Aorta (tissue), 5 donors: ENCODE results near the gene NONO. TPM values are rescaled to one million over a fixed set of nuclear protein-coding genes. Genes with fewer than 3 reads are reported as not detected.
A peak's percentile ranks its signal among the peaks of the same experiment; 100 is the strongest.
"Not testable (repeated sequence)": the region's sequence is repeated elsewhere in the genome, so short reads cannot be mapped to it uniquely, and the experiment has no call there.

Source experiments
- ATAC-seq: fragments of 200-7000 bp; cut with Tn5 transposase; one replicate; pipeline ENCODE4 v1.9.1; 2022; ENCODE audit warnings: moderate library complexity; ENCODE audit not compliant: low FRiP score
- DNase-seq, 2 donors: peaks; one replicate each; pipeline ENCODE4 v3.0.0-alpha.2; 2020
- H3K27ac ChIP-seq, 2 donors: one replicate each; pipeline ENCODE4 v1.5.1; 2013; ENCODE audit warnings: low read length in 2 of 2, mild to moderate bottlenecking in 2 of 2, moderate library complexity in 2 of 2, control low read depth in 1 of 2, inconsistent platforms in 1 of 2, low read depth in 1 of 2
- H3K27me3 ChIP-seq, 2 donors: one replicate each; pipeline ENCODE4 v1.6.1; 2013; ENCODE audit warnings: control low read depth in 1 of 2, low read length in 1 of 2, mild to moderate bottlenecking in 1 of 2, moderate library complexity in 1 of 2; ENCODE audit not compliant: insufficient read depth in 2 of 2, control insufficient read depth in 1 of 2
- H3K36me3 ChIP-seq, 2 donors: one replicate each; pipeline ENCODE4 v1.6.1; 2013; ENCODE audit warnings: control low read depth in 1 of 2, low read length in 1 of 2, mild to moderate bottlenecking in 1 of 2; ENCODE audit not compliant: insufficient read depth in 2 of 2, control insufficient read depth in 1 of 2
- H3K4me1 ChIP-seq, 2 donors: one replicate each; pipeline ENCODE4 v1.6.1; 2013; ENCODE audit warnings: low read length in 2 of 2, control low read depth in 1 of 2, mild to moderate bottlenecking in 1 of 2, moderate library complexity in 1 of 2; ENCODE audit not compliant: insufficient read depth in 2 of 2, control insufficient read depth in 1 of 2
- H3K4me3 ChIP-seq, 2 donors: one replicate each; pipeline ENCODE4 v1.5.1; 2013; ENCODE audit warnings: low read length in 2 of 2, control low read depth in 1 of 2, mild to moderate bottlenecking in 1 of 2
- H3K9me3 ChIP-seq: one replicate; pipeline ENCODE4 v1.6.1; 2013; ENCODE audit warnings: mild to moderate bottlenecking, low read length; ENCODE audit not compliant: control insufficient read depth
- WGBS, 2 donors: extraction: QIAGEN DNeasy Blood & Tissue Kit; methylation state at CpG; one replicate each; pipeline ENCODE4 v1.1.7; 2013; 5-methylcytosine and 5-hydroxymethylcytosine counted together
- intact Hi-C, 2 donors: fragments of 100-400 bp; cut with DNase I; formaldehyde crosslinking; loops; one replicate each; pipeline versions ENCODE4 v1.14.2 to v1.15.0; 2022
- polyA plus RNA-seq, 2 donors: library from polyadenylated mRNA; stranded (reverse); fragments of 200-250 nt; gene quantifications; one replicate each; pipeline ENCODE4 v1.2.3, GENCODE V29; 2013
- total RNA-seq, 2 donors: library from RNA; stranded (reverse); fragmentation: NEBNext Ultra II Directional; extraction: Animal tissue kit (Norgen Biotek cat#: 25700); gene quantifications; one replicate each; pipeline ENCODE4 v1.2.1, GENCODE V29; 2021
- donor health status: healthy with polysubstance abuse.
- donor health status: Bipolar disorder and iron deficiency.
- donor health status: DM: no; HTN: no; CAD: no.
- donor health status: DM: no; HTN: no; CAD: no.
- donor health status: DM: yes; HTN: yes; CAD: no.

Gene NONO
- total and polyA plus RNA-seq, 4 donors: 85.8 to 208 (median 175) TPM

GRCh38 chrX:71251466-71251973 is 31.9 kb upstream of the NONO start:
- DNase-seq (peak in 1 of 2 donors; percentile 55), ATAC-seq (no peak)
- no peaks in the 10 kb centered on the region for H3K9me3 ChIP-seq
- no peak overlapping the region for H3K27ac ChIP-seq
- H3K27me3 ChIP-seq: no peaks in the 10 kb centered on the region
- intact Hi-C loops: loop anchor here in 1 of 2 donors (10.0 kb wide), 1 partner anchor 113 kb away; the partner anchor contains the start of gene TAF1
- no peaks in the 10 kb centered on the region for H3K4me1 ChIP-seq
- H3K36me3 ChIP-seq: peaks cover 0 to 6% of the 10 kb centered on the region in 2 donors
- 34 to 48% methylated on average over 8 of the region's 8 CpGs for WGBS, 2 donors
- no peak overlapping the region for H3K4me3 ChIP-seq

GRCh38 chrX:71252221-71252620 is 31.2 kb upstream of the NONO start:
- WGBS, 2 donors: 61 to 83% methylated on average over 2 of the region's 2 CpGs
- Histone ChIP-seq H3K9me3 (no peaks in the 10 kb centered on the region), H3K4me3 (no peak overlapping the region), H3K36me3 (peaks cover 0 to 6% of the 10 kb centered on the region in 2 donors), H3K27me3 (no peaks in the 10 kb centered on the region), H3K27ac (no peak overlapping the region), H3K4me1 (no peaks in the 10 kb centered on the region)
- intact Hi-C loops: loop anchor here in 1 of 2 donors (10.0 kb wide), 1 partner anchor 113 kb away; the partner anchor contains the start of gene TAF1
- ATAC-seq (no peak), DNase-seq (no peak)

- ATAC-seq (no peak), DNase-seq (peak; percentile 55 to 83)
- Histone ChIP-seq H3K27me3 (no peaks in the 10 kb centered on the region), H3K9me3 (no peaks in the 10 kb centered on the region), H3K4me1 (no peaks in the 10 kb centered on the region), H3K4me3 (peak overlapping the region; percentile 41 to 60), H3K36me3 (peaks cover 0 to 4% of the 10 kb centered on the region in 2 donors), H3K27ac (peak overlapping the region in 1 of 2 donors; percentile 35)
- intact Hi-C loops: loop anchor here in 1 of 2 donors (10.0 kb wide), 1 partner anchor 111 kb away; the partner anchor contains the start of gene TAF1
- WGBS, 2 donors: 1 to 24% methylated on average over 33 to 35 of the region's 35 CpGs
These were observed 30.0 kb upstream of the NONO start for GRCh38 chrX:71253253-71254091.

- intact Hi-C loops: loop anchor here in 1 of 2 donors (10.0 kb wide), 1 partner anchor 110 kb away; the partner anchor contains the start of gene TAF1
- 0 to 21% methylated on average over 52 to 54 of the region's 54 CpGs for WGBS, 2 donors
- ATAC-seq: peak; percentile 95
- peak within 1 kb of the TSS in 1 of 2 donors; percentile 73 for H3K27ac ChIP-seq
- DNase-seq: peak; percentile 92 to 94
- peak within 1 kb of the TSS; percentile 41 to 70 for H3K4me3 ChIP-seq
- H3K4me1 ChIP-seq: no peaks in the 10 kb centered on the region
- peaks cover 0 to 4% of the 10 kb centered on the region in 2 donors for H3K36me3 ChIP-seq
- no peaks in the 10 kb centered on the region for H3K27me3 ChIP-seq
- H3K9me3 ChIP-seq: no peaks in the 10 kb centered on the region
These were observed 29.1 kb upstream of the NONO start, which contains the start of gene ZMYM3 for GRCh38 chrX:71254092-71254963. Gene ZMYM3, minus strand, starts transcription at chrX:71254140. Its CDS starts 885 bp downstream, at chrX:71253255.

- WGBS, 2 donors: 66 to 68% methylated on average over 6 of the region's 6 CpGs
- Histone ChIP-seq H3K4me1 (no peaks in the 10 kb centered on the region), H3K27me3 (no peaks in the 10 kb centered on the region), H3K27ac (no peak overlapping the region), H3K4me3 (no peak overlapping the region), H3K36me3 (no peaks in the 10 kb centered on the region), H3K9me3 (no peaks in the 10 kb centered on the region)
- intact Hi-C loops: loop anchor here in 1 of 2 donors (10.0 kb wide), 1 partner anchor 109 kb away; the partner anchor contains the start of gene TAF1
- no peak for ATAC-seq
- no peak for DNase-seq
These were observed 27.4 kb upstream of the NONO start for GRCh38 chrX:71256051-71256450.

GRCh38 chrX:71256856-71257255 is 26.6 kb upstream of the NONO start:
- Histone ChIP-seq H3K27ac (no peak overlapping the region), H3K27me3 (no peaks in the 10 kb centered on the region), H3K4me1 (no peaks in the 10 kb centered on the region), H3K4me3 (no peak overlapping the region), H3K36me3 (no peaks in the 10 kb centered on the region), H3K9me3 (no peaks in the 10 kb centered on the region)
- intact Hi-C loops: loop anchor here in 1 of 2 donors (10.0 kb wide), 1 partner anchor 108 kb away; the partner anchor contains the start of gene TAF1
- DNase-seq: no peak
- ATAC-seq: no peak
- 88 to 93% methylated on average over 4 of the region's 4 CpGs for WGBS, 2 donors

GRCh38 chrX:71268624-71269023 is 14.8 kb upstream of the NONO start:
- H3K9me3 ChIP-seq, H3K4me1 ChIP-seq, H3K36me3 ChIP-seq, H3K4me3 ChIP-seq, intact Hi-C loops, ATAC-seq, H3K27me3 ChIP-seq, H3K27ac ChIP-seq, DNase-seq: not testable (repeated sequence)

- Histone ChIP-seq H3K27me3 (no peaks in the 10 kb centered on the region), H3K4me3 (no peak overlapping the region), H3K9me3 (no peaks in the 10 kb centered on the region), H3K27ac (no peak overlapping the region), H3K4me1 (no peaks in the 10 kb centered on the region), H3K36me3 (no peaks in the 10 kb centered on the region)
- intact Hi-C loops: no loop called here
- ATAC-seq: no peak
- WGBS, 2 donors: 83 to 94% methylated on average over 16 to 19 of the region's 19 CpGs
- no peak for DNase-seq
These were observed 13.5 kb upstream of the NONO start for GRCh38 chrX:71269801-71270395.
